ENCODE results near the gene CLEC4E.
"Not testable (repeated sequence)": the region's sequence is repeated elsewhere in the genome, so short reads cannot be mapped to it uniquely, and the experiment has no call there.

CLEC4E gene

GRCh38 chr12:8540831-8541230 is at the start of gene CLEC4E:
CLEC4E (minus strand) TSS chr12:8540905; CDS start chr12:8540797, 108 bp downstream.
- DNase-seq = not testable (repeated sequence)

GRCh38 chr12:8589679-8590078 is 49.0 kb upstream of the CLEC4E start:
- no peak for DNase-seq

GRCh38 chr12:8584478-8584877 is 43.8 kb upstream of the CLEC4E start:
- DNase-seq = not testable (repeated sequence)

DNA sequence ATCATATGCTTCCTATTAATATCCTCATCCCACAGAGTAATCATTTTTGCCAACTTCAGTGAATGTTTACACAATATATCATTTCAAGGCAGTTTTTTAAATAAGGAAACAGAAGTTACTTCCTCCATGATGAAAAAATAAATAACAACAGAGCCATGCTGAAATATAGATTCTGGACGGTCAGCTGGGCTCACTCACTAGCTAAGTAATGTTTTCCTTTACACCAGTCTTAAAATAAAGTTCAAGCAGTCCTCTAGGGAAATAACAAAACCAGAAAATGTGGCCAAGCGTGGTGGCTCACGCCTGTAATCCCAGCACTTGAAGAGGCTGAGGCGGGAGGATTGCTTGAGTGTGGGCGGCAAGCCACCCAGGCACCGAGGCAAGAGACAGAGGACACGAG is 43.3 kb upstream of the CLEC4E start:
- DNase-seq = no peak

DNA sequence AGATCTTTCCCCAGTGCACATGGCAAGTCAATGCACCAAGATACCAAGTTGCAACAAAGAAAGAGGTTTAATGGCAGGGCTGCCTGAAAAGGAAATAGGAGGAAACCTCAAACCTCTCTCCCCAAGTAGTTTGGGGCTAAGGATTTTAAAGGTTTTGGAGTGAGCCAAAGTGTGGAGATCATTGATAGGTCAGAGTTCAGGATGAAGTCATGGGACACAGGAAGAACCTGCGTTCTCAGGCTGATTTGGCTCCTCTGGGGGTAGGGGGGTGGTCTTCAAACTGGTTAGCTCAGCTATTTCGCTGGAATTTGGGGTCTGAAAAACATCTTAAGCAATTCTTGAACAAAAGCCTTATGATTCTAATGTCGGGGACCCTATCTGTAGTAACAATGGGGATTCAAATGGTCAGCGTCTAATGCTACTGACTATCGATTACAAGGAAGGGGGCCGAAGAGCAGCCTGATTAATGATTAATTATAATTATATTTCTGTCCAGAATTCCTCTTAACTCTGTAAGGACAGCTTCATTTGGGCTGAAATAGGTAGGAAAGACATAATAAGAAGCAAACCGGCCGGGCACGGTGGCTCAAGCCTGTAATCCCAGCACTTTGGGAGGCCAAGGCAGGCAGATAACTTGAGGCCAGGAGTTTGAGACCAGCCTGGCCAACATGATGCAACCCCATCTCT is 40.5 kb upstream of the CLEC4E start:
- DNase-seq = no peak

GRCh38 chr12:8577879-8578278 is 37.2 kb upstream of the CLEC4E start:
- DNase-seq = no peak

DNA sequence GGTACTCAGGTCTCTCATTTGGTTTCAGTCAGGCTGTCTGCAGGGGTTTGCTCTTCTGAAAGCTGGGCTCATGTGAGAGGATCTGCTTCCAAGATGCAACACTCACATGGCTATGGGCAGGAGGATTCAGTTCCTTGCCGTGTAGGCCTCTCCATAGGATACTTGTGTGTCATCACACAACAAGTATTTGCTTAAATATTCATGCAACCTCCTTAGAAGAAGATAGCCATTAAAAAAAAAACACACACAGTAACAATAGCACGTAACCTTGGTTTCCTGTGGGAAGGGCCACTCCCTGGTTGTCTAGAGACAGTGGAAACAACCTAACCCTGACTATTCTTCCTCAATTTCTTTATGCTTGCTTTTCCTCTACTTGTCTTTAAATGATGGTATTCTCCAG is 31.8 kb upstream of the CLEC4E start:
- DNase-seq = no peak

GRCh38 chr12:8566525-8566924 is 25.8 kb upstream of the CLEC4E start:
- DNase-seq = no peak

DNA sequence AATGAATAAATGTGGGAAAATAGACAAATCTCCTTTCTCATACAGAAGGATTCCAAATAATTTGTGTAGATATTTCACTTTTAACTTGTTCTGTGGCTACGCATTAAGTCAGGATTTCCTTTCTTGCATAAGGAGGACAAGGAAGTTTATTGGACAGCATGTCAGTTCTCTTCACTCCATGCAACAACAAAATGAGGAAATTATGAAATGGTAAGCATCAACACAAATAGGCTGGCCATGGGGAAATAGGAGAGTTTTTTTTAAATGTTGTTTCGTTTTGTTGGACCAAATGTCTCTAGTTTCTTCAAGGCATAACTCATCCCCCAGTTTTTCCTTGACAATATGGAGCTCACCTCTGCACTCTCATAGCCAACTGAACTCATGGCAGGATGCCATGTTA is 25.3 kb upstream of the CLEC4E start:
- not testable (repeated sequence) for DNase-seq

DNA sequence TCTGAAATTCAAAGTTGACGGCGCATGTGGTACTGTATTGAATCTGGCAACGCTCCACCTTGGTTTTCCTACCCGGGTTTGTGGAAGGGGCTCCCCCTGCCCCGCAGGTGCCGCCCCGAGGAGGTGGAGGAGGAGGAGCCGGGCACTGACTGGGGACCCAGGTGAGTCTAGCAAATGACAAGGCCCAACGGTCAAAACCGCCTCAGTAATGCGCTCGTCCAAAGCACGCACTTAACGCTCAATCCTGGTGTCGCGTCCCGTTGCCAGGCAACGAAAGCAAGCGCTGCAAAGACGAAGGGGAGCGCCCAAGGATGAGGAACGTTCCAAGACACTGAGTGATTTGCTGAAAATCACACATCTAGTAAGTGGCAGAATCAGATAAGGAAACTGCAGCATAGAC is 24.0 kb upstream of the CLEC4E start:
- DNase-seq = no peak

DNA sequence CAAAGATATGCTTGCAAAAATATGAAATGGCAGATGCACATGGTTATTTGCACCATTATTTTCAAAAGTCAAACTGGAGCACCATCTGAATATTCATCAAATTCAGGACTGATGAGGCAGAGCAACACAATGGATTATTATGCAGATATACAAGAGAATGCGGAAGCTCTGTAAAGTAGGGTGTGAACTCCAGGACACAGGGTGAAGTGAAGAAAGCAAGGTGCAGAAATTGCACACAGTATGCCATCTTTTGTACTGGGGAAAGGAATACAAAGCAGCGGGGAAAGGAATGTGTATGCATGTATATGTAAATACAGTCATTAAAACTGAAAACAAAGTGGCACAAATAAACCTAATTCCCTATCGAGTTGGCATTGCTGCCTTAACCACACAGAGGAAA is 22.7 kb upstream of the CLEC4E start:
- no peak for DNase-seq

DNA sequence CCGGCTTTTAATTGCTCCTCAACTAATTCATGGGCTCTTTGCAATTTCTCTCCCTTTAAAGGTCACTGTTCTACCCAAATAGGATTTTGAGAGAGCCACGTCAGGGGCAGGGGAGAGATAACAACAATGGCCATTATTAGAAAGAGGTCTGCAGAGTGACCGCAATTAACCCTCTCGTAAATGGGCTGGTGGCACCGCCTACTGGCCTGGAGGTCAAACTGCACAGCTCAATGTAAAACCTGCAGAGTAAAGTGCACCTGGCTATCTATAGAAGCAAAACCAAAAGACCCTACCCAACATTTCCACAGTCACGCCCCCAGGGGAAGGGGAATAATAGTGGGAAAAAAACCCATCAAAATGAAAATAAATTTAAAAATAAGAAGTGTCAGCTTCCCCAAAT is 21.6 kb upstream of the CLEC4E start:
- no peak for DNase-seq

- no peak for DNase-seq
Observed at GRCh38 chr12:8561011-8561410, 20.3 kb upstream of the CLEC4E start.

GRCh38 chr12:8559676-8560075 is 19.0 kb upstream of the CLEC4E start:
- DNase-seq = no peak

GRCh38 chr12:8556531-8557097 is 15.9 kb upstream of the CLEC4E start:
- no peak for DNase-seq

- no peak for DNase-seq
Observed at GRCh38 chr12:8554451-8555195, 13.9 kb upstream of the CLEC4E start.

GRCh38 chr12:8553088-8553627 is 12.5 kb upstream of the CLEC4E start:
- DNase-seq = no peak

DNA sequence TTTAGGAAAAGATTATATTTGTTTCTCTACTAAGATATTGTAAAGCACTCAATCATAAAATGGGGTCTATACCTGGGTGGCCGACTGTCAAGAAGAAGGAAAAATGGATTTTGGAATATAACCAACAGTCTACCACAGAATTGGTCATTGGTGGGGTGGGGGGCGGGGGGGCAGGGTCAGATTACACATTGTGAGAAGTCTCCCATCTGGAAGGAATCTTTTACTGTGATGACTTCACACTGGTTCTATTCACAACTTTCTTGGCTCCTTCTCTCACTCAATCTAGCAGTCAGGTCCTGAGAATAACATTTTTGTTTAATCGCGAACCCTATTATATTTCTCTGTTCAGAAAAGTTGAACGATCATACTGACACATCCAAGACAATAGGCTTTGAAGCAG is 8.7 kb upstream of the CLEC4E start:
- DNase-seq = no peak

DNA sequence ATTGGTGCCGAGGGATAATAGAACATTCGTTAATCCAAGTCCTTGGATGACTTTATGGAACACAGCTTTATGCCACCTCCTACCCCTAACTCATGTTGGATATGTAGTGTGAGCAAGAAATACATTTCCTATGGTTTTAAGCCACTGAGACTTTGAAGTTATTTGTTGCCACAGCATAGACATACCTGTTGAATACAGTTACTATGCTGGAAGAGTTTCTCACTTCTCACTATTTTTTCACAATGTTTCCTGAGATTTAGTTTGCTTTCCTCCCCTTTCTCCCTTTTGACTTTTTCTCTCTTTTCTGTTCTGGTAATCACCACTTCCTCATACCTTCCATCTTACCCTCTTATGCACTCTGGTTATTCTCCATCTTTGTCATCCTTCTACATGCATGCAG is 7.5 kb upstream of the CLEC4E start:
- DNase-seq = no peak

- DNase-seq = no peak
Observed at GRCh38 chr12:8547645-8548044, 6.9 kb upstream of the CLEC4E start.

DNA sequence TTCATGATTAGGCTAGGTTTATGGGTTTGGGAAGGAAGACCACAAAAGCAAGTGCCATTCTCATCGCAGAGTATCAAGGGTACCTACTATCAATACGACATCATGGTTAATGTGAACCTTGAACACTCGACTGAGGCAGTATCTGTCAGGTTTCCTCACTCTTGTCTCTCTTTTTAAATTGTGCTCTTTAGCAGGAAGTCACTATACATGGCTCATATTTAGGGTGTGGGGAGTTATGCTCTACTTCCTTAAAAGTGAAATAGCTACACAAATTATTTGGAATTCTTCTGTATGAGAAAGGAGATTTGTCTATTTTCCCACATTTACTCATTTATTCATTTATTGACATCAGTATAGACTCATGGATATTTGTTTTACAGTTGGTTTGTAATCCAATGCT is 5.9 kb upstream of the CLEC4E start:
- DNase-seq = no peak

GRCh38 chr12:8544295-8544694 is 3.6 kb upstream of the CLEC4E start:
- peak; percentile 13 for DNase-seq

DNA sequence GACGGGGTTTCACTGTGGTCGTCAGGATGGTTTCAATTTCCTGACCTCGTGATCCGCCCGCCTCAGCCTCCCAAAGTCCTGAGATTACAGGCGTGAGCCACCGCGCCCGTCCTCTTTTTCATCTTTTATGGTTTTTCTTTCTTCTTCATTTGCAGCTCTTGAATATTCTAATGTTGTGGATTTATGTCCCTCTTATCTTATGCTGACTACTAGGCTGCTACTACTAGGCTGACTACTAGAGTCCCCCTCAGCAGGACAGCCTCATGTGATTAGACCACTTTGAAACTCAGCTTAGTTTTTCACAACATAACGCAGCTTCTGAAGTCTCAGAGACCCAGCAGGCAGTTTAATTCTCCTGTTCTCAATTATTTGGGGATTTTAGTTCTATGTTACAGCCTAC is 857 bp upstream of the CLEC4E start:
- no peak for DNase-seq

- not testable (repeated sequence) for DNase-seq
Observed at GRCh38 chr12:8537820-8538219, 2.9 kb downstream of the CLEC4E start.

All from T1000 (cell line).